Testis (tissue), 3 donors: ENCODE measurements around the gene RNF223. TPM values are rescaled to one million over a fixed set of nuclear protein-coding genes. Genes with fewer than 3 reads are reported as not detected.
"Not testable (repeated sequence)": the region's sequence is repeated elsewhere in the genome, so short reads cannot be mapped to it uniquely, and the experiment has no call there.

ENCODE experiments used
- DNase-seq: peaks from one replicate; pipeline ENCODE4 v3.0.0-alpha.2; 2019
- H3K27ac ChIP-seq, 2 donors: fragments of 200-600 bp; sonication (generic); one replicate each; pipeline ENCODE4 v1.5.1; 2019
- H3K27me3 ChIP-seq: fragments of 200-600 bp; sonication (generic); one replicate; pipeline ENCODE4 v1.5.1; 2019
- H3K36me3 ChIP-seq: fragments of 200-600 bp; sonication (generic); one replicate; pipeline ENCODE4 v1.5.1; 2017; ENCODE audit warnings: low read depth; ENCODE audit errors: missing control alignments
- H3K4me1 ChIP-seq: fragments of 200-600 bp; sonication (generic); one replicate; pipeline ENCODE4 v1.5.1; 2019
- H3K4me3 ChIP-seq, 2 donors: fragments of 200-600 bp; sonication (generic); one replicate each; pipeline ENCODE4 v1.5.1; 2017 to 2019
- H3K9me3 ChIP-seq: fragments of 200-600 bp; sonication (generic); one replicate; pipeline ENCODE4 v1.5.1; 2017
- CTCF ChIP-seq, 3 experiments: fragments of 450-650 bp in 2 of 3; fragments of 200-600 bp in 1 of 3; sonication (generic) in 1 of 3; IDR thresholded peaks; one replicate each; pipeline ENCODE4 v1.5.1; 2016 to 2019; ENCODE audit warnings: antibody characterized with exemption in 3 of 3, mild to moderate bottlenecking in 2 of 3, moderate library complexity in 1 of 3
- POLR2A ChIP-seq: fragments of 450-650 bp; IDR thresholded peaks from one replicate; pipeline ENCODE4 v1.6.1; 2017; ENCODE audit warnings: antibody characterized with exemption, mild to moderate bottlenecking, moderate library complexity
- WGBS, 2 donors: methylation state at CpG; one replicate each; pipeline ENCODE4 v1.1.5; 2018; 5-methylcytosine and 5-hydroxymethylcytosine counted together
- intact Hi-C: fragments of 100-400 bp; cut with DNase I; formaldehyde crosslinking; loops from one replicate; pipeline ENCODE4 v1.15.1; 2023; ENCODE audit warnings: low total_unique reads
- polyA plus RNA-seq: library from polyadenylated mRNA; stranded (reverse); fragments of 350-450 nt; fragmentation: Illumina TruSeq; extraction: RNeasy Lipid Tissue Mini Kit (QIAGEN cat#74804); gene quantifications from one replicate; pipeline ENCODE4 v1.2.3, GENCODE V29; 2014; ENCODE audit warnings: low read depth, low replicate concordance; ENCODE audit not compliant: insufficient read depth
- total RNA-seq, 2 donors: library from RNA; depleted of rRNA; stranded (reverse); fragments of >200 nt; gene quantifications; one replicate each; pipeline ENCODE4 v1.2.3, GENCODE V29; 2016

Gene RNF223
- total and polyA plus RNA-seq, 3 donors from 2014 or later, result 0.19 to 0.31 TPM; not detected in 1

DNA sequence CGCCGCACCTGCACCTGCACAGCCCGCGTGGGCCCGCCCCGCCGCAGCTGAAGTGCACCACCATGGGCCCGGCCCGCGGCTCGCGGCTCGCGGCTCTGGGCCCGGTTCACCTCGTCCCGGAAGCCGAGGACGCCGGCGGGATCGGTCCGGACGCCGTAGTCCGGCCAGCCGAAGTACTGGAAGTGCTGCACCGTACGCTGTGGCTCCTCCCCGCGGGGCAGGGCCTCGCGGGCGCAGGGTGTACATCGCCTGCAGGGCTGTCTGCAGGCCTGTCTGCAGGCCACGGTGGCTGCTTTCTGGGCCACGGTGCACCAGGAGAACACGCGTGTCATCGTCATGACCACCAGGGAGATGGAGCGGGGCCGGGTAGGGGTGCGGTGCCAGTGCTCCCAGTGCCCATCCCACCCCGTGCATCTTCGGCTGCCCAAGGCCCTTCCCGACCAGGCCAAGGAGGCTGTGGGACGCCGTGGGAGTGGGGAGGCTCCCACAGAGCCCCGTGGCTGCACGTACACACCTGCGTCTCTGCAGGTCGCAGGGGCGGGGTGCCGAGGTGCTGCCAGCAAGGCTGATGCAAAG is 6.7 kb downstream of the RNF223 start:
- Histone ChIP-seq H3K4me3 (no peak overlapping the region), H3K9me3 (no peaks in the 10 kb centered on the region), H3K27ac (no peak overlapping the region), H3K27me3 (no peaks in the 10 kb centered on the region), H3K4me1 (peaks cover 12% of the 10 kb centered on the region), H3K36me3 (no peaks in the 10 kb centered on the region)
- DNase-seq, result no peak
- 74 to 100% methylated on average over 4 to 54 of the region's 54 CpGs for WGBS, 2 donors
- TF ChIP-seq POLR2A, result no peak
- no peak for TF ChIP-seq CTCF (IDR thresholded peaks at IDR 0.05)
- intact Hi-C loops, result loop anchor here (10.0 kb wide), 1 partner anchor 63 kb away; the partner anchor contains the start of gene HES4

GRCh38 chr1:1066403-1067283 is 7.5 kb downstream of the RNF223 start:
- Histone ChIP-seq H3K4me3 (no peak overlapping the region), H3K27ac (no peak overlapping the region), H3K4me1 (peaks cover 15% of the 10 kb centered on the region), H3K36me3 (no peaks in the 10 kb centered on the region), H3K9me3 (no peaks in the 10 kb centered on the region), H3K27me3 (no peaks in the 10 kb centered on the region)
- TF ChIP-seq POLR2A, result no peak
- no peak for TF ChIP-seq CTCF (IDR thresholded peaks at IDR 0.05)
- 67 to 71% methylated on average over 12 to 27 of the region's 27 CpGs for WGBS, 2 donors
- intact Hi-C loops, result loop anchor here (10.0 kb wide), 1 partner anchor 62 kb away; the partner anchor contains the start of gene HES4
- DNase-seq, result no peak

DNA sequence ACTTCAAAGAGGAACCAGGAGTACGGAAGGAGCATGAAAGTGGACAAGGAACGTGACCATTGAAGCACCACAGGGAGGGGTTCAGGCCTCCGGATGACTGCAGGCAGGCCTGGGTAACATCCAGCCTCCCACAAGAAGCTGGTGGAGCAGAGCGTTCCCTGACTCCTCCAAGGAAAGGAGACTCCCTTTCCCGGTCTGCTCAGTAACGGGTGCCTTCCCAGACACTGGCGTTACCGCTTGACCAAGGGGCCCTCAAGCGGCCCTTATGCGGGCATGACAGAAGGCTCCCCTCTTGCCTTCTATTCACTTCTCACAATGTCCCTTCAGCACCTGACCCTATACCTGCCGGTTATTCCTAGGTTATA is 8.2 kb downstream of the RNF223 start:
- H3K27me3 ChIP-seq, H3K4me3 ChIP-seq, H3K27ac ChIP-seq, H3K9me3 ChIP-seq, H3K36me3 ChIP-seq: not testable (repeated sequence)
- intact Hi-C loops, result loop anchor here (10.0 kb wide), 1 partner anchor 61 kb away; the partner anchor contains the start of gene HES4
- peak; percentile 52 for DNase-seq
- 34 to 37% methylated on average over 11 of the region's 11 CpGs for WGBS, 2 donors
- H3K4me1 ChIP-seq, result peaks cover 15% of the 10 kb centered on the region

DNA sequence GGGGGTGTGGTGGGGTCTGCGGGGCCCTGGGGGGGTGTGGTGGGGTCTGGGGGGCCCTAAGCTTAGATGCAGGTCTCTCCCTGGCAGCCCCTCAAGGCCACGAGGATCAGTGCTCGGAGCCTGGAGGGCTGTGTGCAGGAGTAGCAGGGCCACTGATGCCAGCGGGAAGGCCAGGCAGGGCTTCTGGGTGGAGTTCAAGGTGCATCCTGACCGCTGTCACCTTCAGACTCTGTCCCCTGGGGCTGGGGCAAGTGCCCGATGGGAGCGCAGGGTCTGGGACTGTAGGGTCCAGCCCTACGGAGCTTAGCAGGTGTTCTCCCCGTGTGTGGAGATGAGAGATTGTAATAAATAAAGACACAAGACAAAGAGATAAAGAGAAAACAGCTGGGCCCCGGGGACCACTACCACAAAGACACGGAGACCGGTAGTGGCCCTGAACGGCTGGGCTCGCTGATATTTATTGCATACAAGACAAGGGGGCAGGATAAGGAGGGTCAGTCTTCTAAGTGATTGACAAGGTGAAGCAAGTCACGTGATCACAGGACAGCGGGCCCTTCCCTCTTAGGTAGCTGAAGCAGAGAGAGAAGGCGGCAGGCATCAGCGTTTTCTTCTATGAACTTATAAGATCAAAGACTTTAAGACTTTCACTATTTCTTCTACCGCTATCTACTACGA is 8.7 kb downstream of the RNF223 start:
- Histone ChIP-seq H3K4me3 (no peak overlapping the region), H3K9me3 (no peaks in the 10 kb centered on the region), H3K27me3 (no peaks in the 10 kb centered on the region), H3K36me3 (no peaks in the 10 kb centered on the region), H3K27ac (no peak overlapping the region), H3K4me1 (peaks cover 15% of the 10 kb centered on the region)
- intact Hi-C loops, result loop anchor here (10.0 kb wide), 1 partner anchor 61 kb away; the partner anchor contains the start of gene HES4
- TF ChIP-seq CTCF (IDR thresholded peaks at IDR 0.05) (no peak), POLR2A (no peak)
- 53 to 58% methylated on average over 16 to 19 of the region's 20 CpGs for WGBS, 2 donors
- no peak for DNase-seq
